Prostate gland (tissue), 2 donors: Measurements from ENCODE around the gene LVRN. TPM values are rescaled to one million over a fixed set of nuclear protein-coding genes. Genes with fewer than 3 reads are reported as not detected.

ENCODE experiments used
- DNase-seq: peaks from one replicate; pipeline ENCODE4 v3.0.0-alpha.2; 2019; ENCODE audit warnings: low spot score
- H3K27ac ChIP-seq, 2 donors: fragments of 200-600 bp; sonication (generic); 2 replicates each; pipeline ENCODE4 v1.5.1; 2017 to 2019
- H3K27me3 ChIP-seq: fragments of 200-600 bp; sonication (generic); replicated peaks from 2 replicates; pipeline ENCODE4 v1.5.1; 2019; ENCODE audit not compliant: insufficient read depth
- H3K36me3 ChIP-seq, 2 donors: fragments of 200-600 bp; sonication (generic); 1 replicate in 1 of 2; 2 replicates in 1 of 2; pipeline versions ENCODE4 v1.5.1 to v1.8.1; 2017 to 2019
- H3K4me1 ChIP-seq: fragments of 200-600 bp; sonication (generic); replicated peaks from 2 replicates; pipeline ENCODE4 v1.5.1; 2019
- H3K4me3 ChIP-seq, 2 donors: fragments of 200-600 bp; sonication (generic); 2 replicates each; pipeline ENCODE4 v1.5.1; 2017 to 2019
- H3K9me3 ChIP-seq: fragments of 200-600 bp; sonication (generic); 2 replicates; pipeline ENCODE4 v1.5.1; 2017
- CTCF ChIP-seq, 4 experiments: fragments of 200-600 bp in 2 of 4; fragments of 450-650 bp in 2 of 4; sonication (generic) in 2 of 4; IDR thresholded peaks; 1 replicate in 3 of 4; 2 replicates in 1 of 4; pipeline ENCODE4 v1.5.1; 2016 to 2019; ENCODE audit warnings: antibody characterized with exemption in 4 of 4, mild to moderate bottlenecking in 2 of 4, moderate library complexity in 2 of 4
- POLR2A ChIP-seq: fragments of 450-650 bp; IDR thresholded peaks from one replicate; pipeline ENCODE4 v1.6.1; 2016; ENCODE audit warnings: antibody characterized with exemption, mild to moderate bottlenecking
- POLR2AphosphoS5 ChIP-seq: sonication (generic); formaldehyde crosslinking; IDR thresholded peaks from one replicate; pipeline ENCODE4 v1.6.1; 2017; ENCODE audit warnings: antibody characterized with exemption
- WGBS: methylation state at CpG from one replicate; pipeline ENCODE4 v1.1.5; 2018; 5-methylcytosine and 5-hydroxymethylcytosine counted together
- intact Hi-C: fragments of 100-400 bp; cut with DNase I; formaldehyde crosslinking; loops from one replicate; pipeline ENCODE4 v1.14.2; 2022
- total RNA-seq, 2 donors: library from RNA; depleted of rRNA; stranded (reverse); fragments of >200 nt; gene quantifications; one replicate each; pipeline ENCODE4 v1.1.0, GENCODE V29; 2016

Gene LVRN
- total RNA-seq, 2 donors from 2014 or later = not detected

GRCh38 chr5:115978779-115979178, 16.5 kb downstream of the LVRN start:
- H3K27me3 ChIP-seq = no peaks in the 10 kb centered on the region
- H3K4me3 ChIP-seq = no peak overlapping the region
- intact Hi-C loops = no loop called here
- H3K9me3 ChIP-seq = no peaks in the 10 kb centered on the region
- H3K27ac ChIP-seq = no peak overlapping the region
- H3K4me1 ChIP-seq = no peaks in the 10 kb centered on the region
- DNase-seq = no peak
- no peak for TF ChIP-seq POLR2AphosphoS5
- no peak for TF ChIP-seq CTCF (IDR thresholded peaks at IDR 0.05)
- no peak for TF ChIP-seq POLR2A
- WGBS = 92% methylated on average over 2 of the region's 2 CpGs
- H3K36me3 ChIP-seq = no peaks in the 10 kb centered on the region

GRCh38 chr5:115979201-115980041, 17.1 kb downstream of the LVRN start:
- TF ChIP-seq CTCF (IDR thresholded peaks at IDR 0.05) = no peak
- TF ChIP-seq POLR2AphosphoS5 = no peak
- TF ChIP-seq POLR2A = no peak
- Histone ChIP-seq H3K4me1 (no peaks in the 10 kb centered on the region), H3K27me3 (no peaks in the 10 kb centered on the region), H3K9me3 (no peaks in the 10 kb centered on the region), H3K27ac (no peak overlapping the region), H3K36me3 (no peaks in the 10 kb centered on the region), H3K4me3 (no peak overlapping the region)
- DNase-seq = no peak
- intact Hi-C loops = no loop called here
- 66% methylated on average over 3 of the region's 3 CpGs for WGBS

- Histone ChIP-seq H3K27me3 (no peaks in the 10 kb centered on the region), H3K9me3 (no peaks in the 10 kb centered on the region), H3K4me1 (no peaks in the 10 kb centered on the region), H3K27ac (no peak overlapping the region), H3K36me3 (no peaks in the 10 kb centered on the region), H3K4me3 (no peak overlapping the region)
- DNase-seq = no peak
- TF ChIP-seq POLR2AphosphoS5 = no peak
- TF ChIP-seq POLR2A = no peak
- TF ChIP-seq CTCF (IDR thresholded peaks at IDR 0.05) = no peak
- 87% methylated on average over 1 of the region's 1 CpG for WGBS
- intact Hi-C loops = no loop called here
Measured at GRCh38 chr5:115983519-115983918, 21.2 kb downstream of the LVRN start.

GRCh38 chr5:115985802-115986757, 23.8 kb downstream of the LVRN start:
- Histone ChIP-seq H3K4me1 (no peaks in the 10 kb centered on the region), H3K27me3 (no peaks in the 10 kb centered on the region), H3K36me3 (no peaks in the 10 kb centered on the region), H3K9me3 (no peaks in the 10 kb centered on the region), H3K4me3 (no peak overlapping the region), H3K27ac (no peak overlapping the region)
- TF ChIP-seq POLR2AphosphoS5 (no peak), CTCF (IDR thresholded peaks at IDR 0.05) (no peak), POLR2A (no peak)
- DNase-seq = no peak
- intact Hi-C loops = no loop called here
- 57% methylated on average over 10 of the region's 10 CpGs for WGBS
